OCI-LY3 (cell line): Measurements from ENCODE around the gene ANAPC15.

Experiments
- CTCF ChIP-seq: fragments of 200-600, 300-600 bp; sonication (generic); IDR thresholded peaks from 2 replicates; pipeline ENCODE4 v1.5.1; 2014; ENCODE audit warnings: antibody characterized with exemption, low read length, low read depth
- EZH2phosphoT487 ChIP-seq: fragments of 200-600 bp; shearing (Covaris generic); IDR thresholded peaks from 2 replicates; pipeline ENCODE4 v1.6.1; 2018; ENCODE audit warnings: antibody characterized with exemption, mixed run types, low read depth

GRCh38 chr11:72144807-72145565 is 32.5 kb upstream of the ANAPC15 start:
- TF ChIP-seq CTCF (no peak), EZH2phosphoT487 (no peak)
